Measurements from ENCODE around the gene MEGF8.
A peak's percentile ranks its signal among the peaks of the same experiment; 100 is the strongest.

GRCh38 chr19:42313096-42313839 lies 12.2 kb upstream of the MEGF8 start, which contains the start of gene TMEM145:
- TF ChIP-seq GLIS3 (CRISPR knock-in tag; IDR thresholded peaks at IDR 0.05) (no peak), PATZ1 (CRISPR knock-in tag; IDR thresholded peaks at IDR 0.05; ENCODE audit: borderline replicate concordance) (0 out of 2 replicates have a peak, but pooled peaks have one; percentile 45), CREB5 (CRISPR knock-in tag; IDR thresholded peaks at IDR 0.05; ENCODE audit: low read depth) (no peak), ZFP3 (CRISPR knock-in tag; IDR thresholded peaks at IDR 0.05) (peak; percentile 85), PPARA (CRISPR knock-in tag; IDR thresholded peaks at IDR 0.05; ENCODE audit: borderline replicate concordance) (no peak), ARNTL (CRISPR knock-in tag; IDR thresholded peaks at IDR 0.05; ENCODE audit: borderline replicate concordance, low read depth) (no peak)

Data from SK-N-SH treated with all-trans-retinoic acid at 6 μM for 48 hours (cell line).